PC-9 (cell line): ENCODE data around the gene MAST4.

ENCODE experiments used
- CTCF ChIP-seq: fragments of 200-600 bp; sonication (generic); conservative IDR thresholded peaks from 2 replicates; pipeline ENCODE4 v1.6.1; 2017; ENCODE audit warnings: mixed run types, antibody characterized with exemption, mild to moderate bottlenecking, moderate library complexity
- EZH2 ChIP-seq: fragments of 200-600 bp; sonication (generic); IDR thresholded peaks from 2 replicates; pipeline ENCODE4 v1.8.0; 2017; ENCODE audit warnings: antibody characterized with exemption, low read depth

- no peak for TF ChIP-seq CTCF
- TF ChIP-seq EZH2: no peak
These were observed 523.8 kb downstream of the MAST4 start for GRCh38 chr5:67120032-67120431.
